Activated effector memory CD4-positive, alpha-beta T cell treated with anti-CD3 and anti-CD28 coated beads, Interleukin-2, amount 50 U/mL, for 16 hours (primary cell): Measurements from ENCODE around the gene ENTPD3.
"Not testable (repeated sequence)": the region's sequence is repeated elsewhere in the genome, so short reads cannot be mapped to it uniquely, and the experiment has no call there.

Source experiments
- DNase-seq: peaks from one replicate; pipeline ENCODE4 v3.0.0-alpha.2; 2020

The ENTPD3 gene

GRCh38 chr3:40407611-40408010, 20.6 kb downstream of the ENTPD3 start:
- no peak for DNase-seq

GRCh38 chr3:40414270-40414669, 27.3 kb downstream of the ENTPD3 start:
- DNase-seq: no peak

GRCh38 chr3:40417845-40418543, 31.0 kb downstream of the ENTPD3 start:
- no peak for DNase-seq

GRCh38 chr3:40422861-40423260, 35.9 kb downstream of the ENTPD3 start:
- DNase-seq: no peak

- no peak for DNase-seq
Observed at GRCh38 chr3:40427045-40427669, 40.2 kb downstream of the ENTPD3 start.

- DNase-seq: no peak
Observed at GRCh38 chr3:40432793-40433192, 45.8 kb downstream of the ENTPD3 start.

GRCh38 chr3:40437889-40438288, 50.9 kb downstream of the ENTPD3 start:
- DNase-seq: no peak

- DNase-seq: no peak
Observed at GRCh38 chr3:40445062-40445461, 58.1 kb downstream of the ENTPD3 start.

- DNase-seq: no peak
Observed at GRCh38 chr3:40445880-40446279, 58.9 kb downstream of the ENTPD3 start.

GRCh38 chr3:40450438-40450837, 63.5 kb downstream of the ENTPD3 start:
- DNase-seq: no peak

GRCh38 chr3:40451551-40451950, 64.6 kb downstream of the ENTPD3 start:
- DNase-seq: no peak

GRCh38 chr3:40452057-40452456, 65.1 kb downstream of the ENTPD3 start:
- DNase-seq: no peak

- DNase-seq: no peak
Observed at GRCh38 chr3:40452562-40452875, 65.5 kb downstream of the ENTPD3 start.

GRCh38 chr3:40452876-40453730, 66.1 kb downstream of the ENTPD3 start:
- DNase-seq: peak; percentile 98

GRCh38 chr3:40453933-40454332, 66.9 kb downstream of the ENTPD3 start:
- no peak for DNase-seq

- DNase-seq: no peak
Observed at GRCh38 chr3:40455328-40455727, 68.3 kb downstream of the ENTPD3 start.

- DNase-seq: no peak
Observed at GRCh38 chr3:40456279-40456939, 69.4 kb downstream of the ENTPD3 start.

- peak; percentile 98 for DNase-seq
Observed at GRCh38 chr3:40456940-40457823, 70.2 kb downstream of the ENTPD3 start, which contains the start of gene RPL14. Gene RPL14, plus strand, starts transcription at chr3:40457339. Its CDS starts 133 bp downstream, at chr3:40457472.

GRCh38 chr3:40458473-40458872, 71.5 kb downstream of the ENTPD3 start:
- no peak for DNase-seq

- not testable (repeated sequence) for DNase-seq
Observed at GRCh38 chr3:40460481-40460880, 73.5 kb downstream of the ENTPD3 start.

- DNase-seq: no peak
Observed at GRCh38 chr3:40461161-40461560, 74.2 kb downstream of the ENTPD3 start.

GRCh38 chr3:40462838-40463237, 75.9 kb downstream of the ENTPD3 start:
- not testable (repeated sequence) for DNase-seq
